CD4-positive, alpha-beta T cell treated with Interferon gamma for 1 hour (primary cell): ENCODE data around the gene SUGCT.
"Not testable (repeated sequence)": the region's sequence is repeated elsewhere in the genome, so short reads cannot be mapped to it uniquely, and the experiment has no call there.

ENCODE experiments used
- DNase-seq: peaks from one replicate; pipeline ENCODE4 v3.0.0-alpha.2; 2020

The SUGCT gene

GRCh38 chr7:40643664-40644063, 508.9 kb downstream of the SUGCT start:
- no peak for DNase-seq

GRCh38 chr7:40644454-40645188, 509.8 kb downstream of the SUGCT start:
- no peak for DNase-seq

- no peak for DNase-seq
These were observed 510.4 kb downstream of the SUGCT start for GRCh38 chr7:40645197-40645596.

GRCh38 chr7:40646717-40647116, 511.9 kb downstream of the SUGCT start:
- no peak for DNase-seq

- DNase-seq: no peak
These were observed 512.9 kb downstream of the SUGCT start for GRCh38 chr7:40647719-40648118.

- no peak for DNase-seq
These were observed 514.4 kb downstream of the SUGCT start for GRCh38 chr7:40649247-40649646.

GRCh38 chr7:40650903-40651302, 516.1 kb downstream of the SUGCT start:
- not testable (repeated sequence) for DNase-seq

- DNase-seq: no peak
These were observed 519.4 kb downstream of the SUGCT start for GRCh38 chr7:40654171-40654570.

- no peak for DNase-seq
These were observed 520.6 kb downstream of the SUGCT start for GRCh38 chr7:40655426-40655825.

GRCh38 chr7:40656349-40656748, 521.5 kb downstream of the SUGCT start:
- no peak for DNase-seq

- DNase-seq: no peak
These were observed 523.9 kb downstream of the SUGCT start for GRCh38 chr7:40658729-40659128.

- DNase-seq: no peak
These were observed 524.4 kb downstream of the SUGCT start for GRCh38 chr7:40659231-40659630.

GRCh38 chr7:40673285-40673684, 538.5 kb downstream of the SUGCT start:
- no peak for DNase-seq

- DNase-seq: no peak
These were observed 539.5 kb downstream of the SUGCT start for GRCh38 chr7:40674316-40674715.

GRCh38 chr7:40675741-40676140, 540.9 kb downstream of the SUGCT start:
- DNase-seq: no peak

- DNase-seq: no peak
These were observed 541.4 kb downstream of the SUGCT start for GRCh38 chr7:40676221-40676620.

GRCh38 chr7:40680657-40681056, 545.9 kb downstream of the SUGCT start:
- no peak for DNase-seq

- DNase-seq: no peak
These were observed 547.9 kb downstream of the SUGCT start for GRCh38 chr7:40682696-40683095.

GRCh38 chr7:40694026-40694809, 559.4 kb downstream of the SUGCT start:
- no peak for DNase-seq

- DNase-seq: no peak
These were observed 560.2 kb downstream of the SUGCT start for GRCh38 chr7:40694991-40695390.

GRCh38 chr7:40697653-40698052, 562.8 kb downstream of the SUGCT start:
- no peak for DNase-seq

- no peak for DNase-seq
These were observed 563.6 kb downstream of the SUGCT start for GRCh38 chr7:40698214-40698920.

GRCh38 chr7:40698921-40699260, 564.1 kb downstream of the SUGCT start:
- DNase-seq: no peak
